Left hindlimb (tissue), 1 donor: Measurements from ENCODE around the gene CCL4L2.
"Not testable (repeated sequence)": the region's sequence is repeated elsewhere in the genome, so short reads cannot be mapped to it uniquely, and the experiment has no call there.

ENCODE experiments used
- DNase-seq: peaks from one replicate; pipeline ENCODE4 v3.0.0-alpha.2; 2018

CCL4L2 gene

DNA sequence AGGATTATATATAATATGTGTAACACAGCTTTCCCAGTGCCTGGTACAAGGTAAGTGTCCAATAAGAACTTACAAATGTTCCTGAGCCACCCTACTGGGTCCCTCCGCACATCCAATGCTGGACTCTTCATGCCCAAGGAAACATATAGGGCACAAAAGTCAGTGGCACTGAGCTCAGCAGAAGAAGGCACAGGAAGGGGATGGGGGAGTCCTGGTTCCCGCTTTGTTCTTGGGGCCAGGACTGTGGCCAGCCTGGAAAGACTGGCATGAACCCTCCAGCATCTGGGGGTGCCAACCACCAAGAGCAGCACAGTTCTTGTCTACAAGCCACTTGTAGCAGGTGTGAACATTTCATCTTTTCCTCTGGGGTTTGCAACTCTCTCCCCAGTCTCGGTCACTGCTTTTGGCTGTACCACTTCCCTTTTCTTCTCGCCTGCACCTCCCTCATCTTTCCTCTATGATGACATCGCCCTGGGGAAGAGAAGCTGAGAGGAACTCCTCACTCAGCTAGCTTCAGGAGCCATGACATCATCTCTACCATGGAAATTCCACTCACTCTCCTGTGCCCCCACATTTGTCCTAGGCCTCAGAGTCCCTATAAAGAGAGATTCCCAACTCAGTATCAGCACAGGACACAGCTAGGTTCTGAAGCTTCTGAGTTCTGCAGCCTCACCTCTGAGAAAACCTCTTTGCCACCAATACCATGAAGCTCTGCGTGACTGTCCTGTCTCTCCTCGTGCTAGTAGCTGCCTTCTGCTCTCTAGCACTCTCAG is at the start of gene CCL4L2:
Gene CCL4L2, plus strand, starts transcription at position 625 of the 773 bp plus-strand sequence.
- DNase-seq = not testable (repeated sequence)

DNA sequence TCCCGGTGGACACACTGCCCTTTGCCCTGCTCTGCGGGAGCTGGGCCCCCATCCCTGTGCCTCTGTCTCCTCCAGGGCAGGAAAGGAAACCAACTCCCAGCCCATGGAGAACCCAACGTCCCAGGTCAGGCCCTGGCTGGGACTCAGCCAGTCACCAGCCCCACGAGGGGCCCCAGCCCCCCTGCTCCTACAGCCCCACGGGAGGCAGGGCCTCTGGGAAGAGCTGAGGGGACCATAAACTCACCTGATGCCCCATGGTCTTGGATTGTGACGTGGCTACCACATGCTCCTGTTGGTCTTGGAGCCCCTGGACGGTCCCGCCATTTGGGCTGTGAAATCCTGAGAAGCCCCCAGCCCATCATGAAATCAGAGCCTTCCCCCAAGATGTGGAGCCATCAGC is 42.0 kb upstream of the CCL4L2 start:
- not testable (repeated sequence) for DNase-seq

DNA sequence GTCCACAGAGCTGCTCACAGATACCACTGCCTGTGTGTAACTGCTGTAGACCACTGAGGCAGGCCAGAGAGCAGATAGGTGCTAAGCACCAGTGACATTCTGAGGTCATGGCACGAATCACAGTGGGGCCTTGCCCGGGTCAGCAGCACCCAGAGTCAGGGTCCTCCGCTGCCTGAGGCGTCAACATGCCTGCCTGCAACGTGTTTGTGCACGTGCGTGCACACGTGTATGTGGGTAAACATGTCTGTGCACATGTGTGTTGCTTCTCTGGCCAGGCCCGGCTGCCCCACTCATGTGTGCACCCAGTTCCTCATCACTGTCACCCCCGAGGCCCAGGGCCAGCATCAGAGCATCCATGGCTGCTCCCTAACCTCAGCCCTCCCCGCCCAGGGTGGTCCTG is 34.3 kb upstream of the CCL4L2 start, which contains the start of gene TBC1D3B:
Gene TBC1D3B, minus strand, starts transcription at position 101 of the 400 bp plus-strand sequence. CDS start 1,586 bp downstream, outside the sequence.
- not testable (repeated sequence) for DNase-seq

GRCh38 chr17:36181446-36182175 is 29.3 kb upstream of the CCL4L2 start:
- DNase-seq = peak; percentile 12

DNA sequence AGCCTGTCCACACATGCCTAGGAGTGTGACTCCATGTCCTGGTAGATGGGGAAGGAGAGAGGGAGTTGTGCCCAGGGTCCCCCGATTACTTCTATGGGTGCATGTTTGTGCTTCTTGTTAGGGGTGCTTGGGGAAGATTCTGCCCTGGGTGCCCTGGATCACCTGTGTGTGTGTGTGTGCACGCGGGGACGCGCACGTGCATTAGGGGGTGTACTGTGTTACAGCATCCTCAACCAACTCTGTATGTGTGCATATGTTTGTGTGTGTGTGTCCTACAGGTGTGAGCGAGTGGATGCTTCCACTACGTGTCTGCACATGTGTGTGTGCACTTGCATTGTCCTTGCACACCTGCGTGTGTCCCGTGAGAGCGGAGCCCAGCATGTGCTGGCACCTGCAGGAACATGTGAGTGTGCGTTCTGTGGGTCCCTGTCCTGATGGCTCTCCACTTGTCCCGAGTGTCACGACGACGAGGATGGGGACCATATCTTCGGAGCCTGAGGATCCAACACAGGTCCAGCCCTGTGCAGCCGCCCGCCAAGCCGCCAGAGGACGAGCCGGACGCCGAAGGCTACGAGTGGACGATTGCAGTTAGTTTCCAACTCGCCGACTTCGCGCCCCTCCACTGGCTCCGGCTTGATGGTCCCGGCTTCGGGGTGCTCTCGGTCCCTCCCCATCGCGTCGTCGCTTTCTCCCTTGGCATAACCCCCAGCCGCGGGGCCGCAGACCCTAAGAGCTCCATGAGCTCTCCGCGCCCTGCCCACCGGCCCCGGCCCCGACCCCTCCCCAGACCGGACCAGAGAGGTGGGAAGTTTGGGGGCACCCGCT is 28.5 kb upstream of the CCL4L2 start:
- no peak for DNase-seq

GRCh38 chr17:36183001-36183971 is 27.6 kb upstream of the CCL4L2 start:
- DNase-seq = peak; percentile 86

GRCh38 chr17:36184023-36184765 is 26.7 kb upstream of the CCL4L2 start:
- no peak for DNase-seq

DNA sequence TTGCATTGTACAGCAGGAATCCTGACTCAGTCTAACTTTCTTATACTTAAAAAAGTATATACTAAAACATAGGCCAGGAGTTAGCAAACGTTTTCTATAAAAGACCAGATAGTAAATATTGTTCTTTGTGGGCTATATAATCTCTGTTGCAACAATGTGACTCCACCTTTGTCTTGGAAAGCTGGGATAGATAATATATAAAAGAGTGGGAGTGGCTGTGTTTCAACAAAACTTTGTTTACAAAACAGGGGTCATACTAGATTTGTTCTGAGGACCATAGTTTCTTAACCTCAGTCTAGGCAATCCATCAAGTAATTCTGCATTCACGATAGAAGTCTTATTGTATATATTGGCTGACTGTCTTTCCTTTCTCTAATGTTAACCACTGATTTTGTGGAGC is 25.4 kb upstream of the CCL4L2 start:
- no peak for DNase-seq

DNA sequence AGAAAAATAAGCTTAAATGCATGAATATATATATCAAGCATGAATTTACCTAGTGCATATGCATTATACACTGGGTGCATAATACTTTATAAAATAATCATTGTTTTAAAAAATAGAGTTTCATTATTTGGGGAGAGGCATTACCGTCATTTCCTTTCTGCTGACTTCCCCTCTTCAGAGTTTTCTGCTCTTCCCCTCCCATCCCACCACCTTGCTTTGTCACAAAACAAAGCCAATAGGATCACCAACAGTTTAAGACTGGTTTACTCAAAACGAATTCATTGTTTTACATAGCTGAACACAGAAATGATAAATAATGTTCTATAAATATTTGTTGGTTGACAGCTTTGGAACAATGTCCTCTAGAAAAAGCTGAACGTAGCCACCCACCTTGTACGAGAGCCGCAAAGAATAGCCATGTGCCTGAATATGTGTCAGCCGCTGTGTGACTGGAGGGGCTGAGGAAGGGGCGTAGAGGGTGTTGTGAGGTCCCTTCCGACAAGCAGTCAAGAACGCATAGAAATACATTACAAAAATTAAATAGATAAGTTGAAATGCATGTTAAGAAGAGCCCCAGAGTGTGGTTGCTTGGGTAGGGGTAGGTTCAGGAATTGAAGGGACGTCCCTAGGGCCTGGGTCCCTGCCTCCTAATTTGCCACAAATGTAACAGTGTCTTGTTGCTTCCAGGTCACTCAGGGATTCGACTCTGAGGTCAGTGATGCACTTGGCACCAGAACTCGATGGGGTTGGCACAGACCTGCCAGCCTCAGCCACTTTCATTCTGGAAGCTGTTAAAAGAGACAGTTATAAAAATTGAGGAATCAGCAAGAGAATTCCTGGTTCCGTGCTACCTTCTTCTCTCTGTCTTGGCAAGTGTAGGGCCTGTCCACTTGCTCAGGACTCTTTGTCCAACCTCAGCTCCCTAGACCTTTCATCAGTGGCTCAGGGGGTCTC is 23.8 kb upstream of the CCL4L2 start:
- DNase-seq = peak; percentile 10

- DNase-seq = peak; percentile 16
Observed at GRCh38 chr17:36187943-36188665, 22.8 kb upstream of the CCL4L2 start.

DNA sequence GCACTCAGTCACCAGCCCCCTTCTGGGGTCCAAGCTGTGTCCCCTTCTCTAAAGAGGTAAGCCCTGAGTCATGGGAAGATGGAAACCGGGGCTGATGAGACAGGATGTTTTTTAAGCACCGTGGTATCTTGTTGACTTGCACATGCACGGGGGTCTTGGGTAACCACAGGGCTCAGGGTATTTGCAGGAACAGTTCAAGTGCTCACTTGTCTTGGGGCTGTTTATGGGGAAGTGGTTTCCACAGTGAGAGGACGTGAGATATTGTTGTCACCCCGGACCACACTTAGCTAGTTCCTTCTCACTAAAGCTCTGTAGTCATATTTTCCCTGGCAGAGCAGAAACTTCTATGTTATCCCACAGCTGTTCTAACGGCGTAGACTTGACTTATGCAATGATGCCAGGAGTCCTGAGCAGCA is 22.0 kb upstream of the CCL4L2 start:
- peak; percentile 45 for DNase-seq

- not testable (repeated sequence) for DNase-seq
Observed at GRCh38 chr17:36189993-36190392, 20.9 kb upstream of the CCL4L2 start.

DNA sequence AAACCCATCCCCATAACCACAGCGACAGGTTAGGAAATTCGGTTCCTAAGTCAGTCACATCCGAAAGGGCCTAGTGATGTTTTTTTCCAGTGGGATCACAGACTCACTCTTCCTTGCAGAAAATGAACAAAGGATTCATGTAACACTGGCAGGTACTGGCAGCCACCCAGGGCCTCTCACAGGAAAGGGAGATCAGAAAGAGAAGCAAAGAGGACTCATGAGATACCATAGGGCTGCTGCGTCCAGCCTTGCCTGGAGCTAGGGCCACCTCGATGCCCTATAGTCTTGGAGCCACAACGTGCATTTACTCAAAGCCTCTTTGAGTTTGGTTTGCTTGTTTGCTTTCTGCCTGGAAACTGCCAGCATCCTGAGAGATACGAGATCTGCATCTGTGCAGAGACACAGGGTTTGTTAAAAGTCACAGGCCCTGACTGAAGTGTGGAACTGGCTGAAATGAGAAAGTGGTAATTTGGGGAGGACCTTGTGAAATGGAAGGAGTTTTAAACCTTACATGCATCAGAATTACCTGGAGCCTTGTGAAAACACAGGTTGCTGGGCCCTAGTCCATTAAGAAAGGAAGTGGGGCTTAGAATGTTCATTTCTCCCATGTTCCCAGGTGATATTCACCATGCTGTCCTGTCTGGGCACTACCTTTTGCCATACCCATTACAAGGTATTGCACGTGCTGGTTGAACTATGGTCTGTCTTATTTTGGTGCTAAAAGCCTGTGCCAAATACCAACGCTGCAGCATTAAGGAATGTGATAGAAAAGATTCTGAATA is 20.1 kb upstream of the CCL4L2 start:
- DNase-seq = not testable (repeated sequence)

DNA sequence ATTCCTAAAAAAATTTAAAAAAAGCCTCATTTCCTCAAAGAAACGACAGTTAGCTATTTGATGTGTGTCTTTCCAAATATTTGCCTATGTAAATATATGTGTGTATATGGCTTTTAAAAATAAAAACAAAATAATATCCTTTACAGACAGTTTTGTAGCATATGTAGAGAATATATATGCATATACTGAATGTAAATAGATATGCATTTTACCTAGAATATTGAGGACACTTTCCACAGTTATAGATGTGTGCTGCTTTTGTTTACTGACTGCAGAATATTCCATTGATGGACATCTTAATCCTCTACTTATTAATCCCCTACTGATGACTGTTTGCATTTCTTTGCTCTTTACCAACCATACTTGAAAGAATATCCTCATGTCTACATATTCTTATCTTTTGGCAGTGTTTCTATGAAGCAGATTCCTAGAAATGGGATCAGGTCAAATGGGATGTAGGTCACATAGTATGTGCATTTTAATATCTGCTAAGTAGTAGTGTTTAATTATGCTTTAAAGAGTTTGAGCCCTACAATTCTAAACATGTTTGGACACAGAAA is 17.6 kb upstream of the CCL4L2 start:
- DNase-seq = no peak

DNA sequence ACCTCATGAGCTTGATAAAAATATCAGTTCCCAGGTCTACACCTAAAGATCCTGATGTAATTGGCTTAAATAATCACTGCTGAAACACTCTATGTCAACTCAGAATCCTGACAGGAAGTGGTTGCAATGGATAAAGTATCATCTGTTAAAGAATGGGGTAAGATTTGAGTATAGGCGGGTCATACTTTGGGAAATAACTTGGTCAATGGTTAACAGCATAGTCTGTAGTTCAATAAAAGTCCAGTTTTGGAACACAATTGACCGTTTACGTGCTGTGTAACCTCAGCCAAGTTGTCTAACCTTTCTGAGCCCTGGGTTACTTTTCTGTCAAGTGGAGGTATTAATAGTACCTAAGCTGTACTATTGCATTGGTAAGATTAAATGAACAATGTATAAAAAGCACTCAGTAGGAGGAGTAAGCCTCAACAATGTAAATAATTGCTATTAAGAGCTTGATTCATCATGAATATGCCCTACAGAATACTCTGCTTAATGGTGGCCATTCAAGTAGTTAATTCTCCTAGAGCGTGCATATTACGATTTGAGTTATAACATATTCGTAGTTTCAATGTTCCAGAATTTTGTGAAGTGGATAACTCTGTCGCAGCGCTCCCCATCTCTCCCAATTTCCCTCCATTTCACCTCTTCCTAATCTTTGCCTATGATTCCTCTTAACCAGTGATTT is 16.6 kb upstream of the CCL4L2 start:
- not testable (repeated sequence) for DNase-seq

GRCh38 chr17:36194832-36195433 is 15.9 kb upstream of the CCL4L2 start:
- not testable (repeated sequence) for DNase-seq
